Measurements from ENCODE around the gene IRF3.

IRF3 gene

GRCh38 chr19:49651029-49651819 lies 14.4 kb downstream of the IRF3 start:
- Histone ChIP-seq H2BK120ac (ENCODE audit: insufficient read depth, low read length, poor library complexity) (no peak overlapping the region), H3K23ac (ENCODE audit: low read length) (no peak overlapping the region), H4K12ac (ENCODE audit: low read depth, low read length) (no peak overlapping the region), H3K36me3 (ENCODE audit: control insufficient read depth in 1 of 2, insufficient read depth in 2 of 2, low read length in 2 of 2) (peaks cover 82 to 83% of the 10 kb centered on the region in 2 experiments), H3K27ac (ENCODE audit: low read depth, low read length) (no peak overlapping the region), H4K91ac (ENCODE audit: low read depth, low read length) (no peak overlapping the region), H3K9me3 (ENCODE audit: insufficient read depth, low read depth, low read length) (peaks cover 2% of the 10 kb centered on the region), H3K4ac (ENCODE audit: low read depth, low read length) (no peak overlapping the region), H3K18ac (ENCODE audit: low read length) (no peak overlapping the region), H4K8ac (ENCODE audit: low read depth, low read length) (no peak overlapping the region), H2BK5ac (ENCODE audit: low read depth, low read length, poor library complexity) (no peak overlapping the region), H3K4me1 (ENCODE audit: control insufficient read depth in 1 of 2, insufficient read depth in 2 of 2, low read length in 2 of 2) (no peaks in the 10 kb centered on the region), H3K14ac (ENCODE audit: low read length) (no peak overlapping the region), H3K4me3 (ENCODE audit: low read depth, low read length) (no peak overlapping the region), H2BK12ac (ENCODE audit: low read length) (no peak overlapping the region), H2AK5ac (ENCODE audit: low read length) (no peak overlapping the region), H3K79me1 (ENCODE audit: low read length) (no peaks in the 10 kb centered on the region), H2AFZ (ENCODE audit: insufficient read depth, low read length, poor library complexity) (no peak overlapping the region), H3K27me3 (ENCODE audit: insufficient read depth, low read length) (no peaks in the 10 kb centered on the region), H3K9ac (ENCODE audit: low read length) (no peak overlapping the region), H3K79me2 (ENCODE audit: control insufficient read depth, insufficient read depth, low read length, poor library complexity) (no peaks in the 10 kb centered on the region), H3K4me2 (ENCODE audit: low read length) (no peak overlapping the region)
- no CpG with 5 or more reads among the region's 72 CpGs for WGBS (ENCODE audit: extremely low coverage, insufficient coverage, insufficient read length)
- no peak for DNase-seq

- Histone ChIP-seq H3K79me1 (ENCODE audit: low read length) (peaks cover 5% of the 10 kb centered on the region), H2AFZ (ENCODE audit: insufficient read depth, low read length, poor library complexity) (no peak overlapping the region), H3K27ac (ENCODE audit: low read depth, low read length) (no peak overlapping the region), H3K14ac (ENCODE audit: low read length) (no peak overlapping the region), H3K4me1 (ENCODE audit: control insufficient read depth in 1 of 2, insufficient read depth in 2 of 2, low read length in 2 of 2) (peaks cover 0 to 7% of the 10 kb centered on the region in 2 experiments), H2BK120ac (ENCODE audit: insufficient read depth, low read length, poor library complexity) (no peak overlapping the region), H3K4ac (ENCODE audit: low read depth, low read length) (no peak overlapping the region), H3K9me3 (ENCODE audit: insufficient read depth, low read depth, low read length) (no peaks in the 10 kb centered on the region), H3K18ac (ENCODE audit: low read length) (no peak overlapping the region), H3K4me3 (ENCODE audit: low read depth, low read length) (no peak overlapping the region), H3K79me2 (ENCODE audit: control insufficient read depth, insufficient read depth, low read length, poor library complexity) (peaks cover 13% of the 10 kb centered on the region), H4K8ac (ENCODE audit: low read depth, low read length) (no peak overlapping the region), H3K4me2 (ENCODE audit: low read length) (no peak overlapping the region), H3K27me3 (ENCODE audit: insufficient read depth, low read length) (no peaks in the 10 kb centered on the region), H2BK12ac (ENCODE audit: low read length) (no peak overlapping the region), H3K36me3 (ENCODE audit: control insufficient read depth in 1 of 2, insufficient read depth in 2 of 2, low read length in 2 of 2) (peaks cover 56% of the 10 kb centered on the region in 2 experiments), H4K12ac (ENCODE audit: low read depth, low read length) (no peak overlapping the region), H3K23ac (ENCODE audit: low read length) (no peak overlapping the region), H2AK5ac (ENCODE audit: low read length) (no peak overlapping the region), H3K9ac (ENCODE audit: low read length) (no peak overlapping the region), H2BK5ac (ENCODE audit: low read depth, low read length, poor library complexity) (no peak overlapping the region), H4K91ac (ENCODE audit: low read depth, low read length) (no peak overlapping the region)
- DNase-seq = no peak
- WGBS (ENCODE audit: extremely low coverage, insufficient coverage, insufficient read length) = no CpG with 5 or more reads among the region's 17 CpGs
These were observed 19.1 kb downstream of the IRF3 start for GRCh38 chr19:49646586-49646985.

GRCh38 chr19:49645995-49646394 lies 19.7 kb downstream of the IRF3 start:
- Histone ChIP-seq H3K4me1 (ENCODE audit: control insufficient read depth in 1 of 2, insufficient read depth in 2 of 2, low read length in 2 of 2) (peaks cover 1 to 11% of the 10 kb centered on the region in 2 experiments), H3K14ac (ENCODE audit: low read length) (no peak overlapping the region), H4K91ac (ENCODE audit: low read depth, low read length) (no peak overlapping the region), H3K27me3 (ENCODE audit: insufficient read depth, low read length) (no peaks in the 10 kb centered on the region), H2AFZ (ENCODE audit: insufficient read depth, low read length, poor library complexity) (no peak overlapping the region), H2BK5ac (ENCODE audit: low read depth, low read length, poor library complexity) (no peak overlapping the region), H4K12ac (ENCODE audit: low read depth, low read length) (no peak overlapping the region), H3K23ac (ENCODE audit: low read length) (no peak overlapping the region), H3K4ac (ENCODE audit: low read depth, low read length) (no peak overlapping the region), H2BK12ac (ENCODE audit: low read length) (no peak overlapping the region), H3K36me3 (ENCODE audit: control insufficient read depth in 1 of 2, insufficient read depth in 2 of 2, low read length in 2 of 2) (peaks cover 50% of the 10 kb centered on the region in 2 experiments), H2BK120ac (ENCODE audit: insufficient read depth, low read length, poor library complexity) (no peak overlapping the region), H3K9me3 (ENCODE audit: insufficient read depth, low read depth, low read length) (no peaks in the 10 kb centered on the region), H3K4me3 (ENCODE audit: low read depth, low read length) (no peak overlapping the region), H3K18ac (ENCODE audit: low read length) (no peak overlapping the region), H3K27ac (ENCODE audit: low read depth, low read length) (no peak overlapping the region), H4K8ac (ENCODE audit: low read depth, low read length) (no peak overlapping the region), H3K79me2 (ENCODE audit: control insufficient read depth, insufficient read depth, low read length, poor library complexity) (peaks cover 14% of the 10 kb centered on the region), H3K9ac (ENCODE audit: low read length) (no peak overlapping the region), H3K79me1 (ENCODE audit: low read length) (peaks cover 11% of the 10 kb centered on the region), H2AK5ac (ENCODE audit: low read length) (no peak overlapping the region), H3K4me2 (ENCODE audit: low read length) (no peak overlapping the region)
- DNase-seq = no peak
- no CpG with 5 or more reads among the region's 13 CpGs for WGBS (ENCODE audit: extremely low coverage, insufficient coverage, insufficient read length)

GRCh38 chr19:49645592-49645991 lies 20.1 kb downstream of the IRF3 start:
- no peak overlapping the region for H4K12ac ChIP-seq (ENCODE audit: low read depth, low read length)
- H3K14ac ChIP-seq (ENCODE audit: low read length) = no peak overlapping the region
- H3K9me3 ChIP-seq (ENCODE audit: insufficient read depth, low read depth, low read length) = no peaks in the 10 kb centered on the region
- no peak for DNase-seq
- H3K4ac ChIP-seq (ENCODE audit: low read depth, low read length) = no peak overlapping the region
- H3K27me3 ChIP-seq (ENCODE audit: insufficient read depth, low read length) = no peaks in the 10 kb centered on the region
- H3K23ac ChIP-seq (ENCODE audit: low read length) = no peak overlapping the region
- no peak overlapping the region for H3K27ac ChIP-seq (ENCODE audit: low read depth, low read length)
- H2BK120ac ChIP-seq (ENCODE audit: insufficient read depth, low read length, poor library complexity) = no peak overlapping the region
- no peak overlapping the region for H2AFZ ChIP-seq (ENCODE audit: insufficient read depth, low read length, poor library complexity)
- H4K8ac ChIP-seq (ENCODE audit: low read depth, low read length) = no peak overlapping the region
- no peak overlapping the region for H2BK12ac ChIP-seq (ENCODE audit: low read length)
- H2BK5ac ChIP-seq (ENCODE audit: low read depth, low read length, poor library complexity) = no peak overlapping the region
- H3K4me2 ChIP-seq (ENCODE audit: low read length) = no peak overlapping the region
- peaks cover 47 to 48% of the 10 kb centered on the region in 2 experiments for H3K36me3 ChIP-seq (ENCODE audit: control insufficient read depth in 1 of 2, insufficient read depth in 2 of 2, low read length in 2 of 2)
- H3K4me1 ChIP-seq (ENCODE audit: control insufficient read depth in 1 of 2, insufficient read depth in 2 of 2, low read length in 2 of 2) = peaks cover 3 to 13% of the 10 kb centered on the region in 2 experiments
- no peak overlapping the region for H3K18ac ChIP-seq (ENCODE audit: low read length)
- no peak overlapping the region for H3K9ac ChIP-seq (ENCODE audit: low read length)
- peaks cover 15% of the 10 kb centered on the region for H3K79me1 ChIP-seq (ENCODE audit: low read length)
- peaks cover 16% of the 10 kb centered on the region for H3K79me2 ChIP-seq (ENCODE audit: control insufficient read depth, insufficient read depth, low read length, poor library complexity)
- H4K91ac ChIP-seq (ENCODE audit: low read depth, low read length) = no peak overlapping the region
- no CpG with 5 or more reads among the region's 11 CpGs for WGBS (ENCODE audit: extremely low coverage, insufficient coverage, insufficient read length)
- H2AK5ac ChIP-seq (ENCODE audit: low read length) = no peak overlapping the region
- no peak overlapping the region for H3K4me3 ChIP-seq (ENCODE audit: low read depth, low read length)

Data from trophoblast cell (in vitro differentiated cells and primary cell).